ENCODE data around the gene CIDEB. TPM values are rescaled to one million over a fixed set of nuclear protein-coding genes. Genes with fewer than 3 reads are reported as not detected.
A peak's percentile ranks its signal among the peaks of the same experiment; 100 is the strongest.

Gene CIDEB
- total RNA-seq, 1 experiment from 2014 or later: 0.18 TPM

DNA sequence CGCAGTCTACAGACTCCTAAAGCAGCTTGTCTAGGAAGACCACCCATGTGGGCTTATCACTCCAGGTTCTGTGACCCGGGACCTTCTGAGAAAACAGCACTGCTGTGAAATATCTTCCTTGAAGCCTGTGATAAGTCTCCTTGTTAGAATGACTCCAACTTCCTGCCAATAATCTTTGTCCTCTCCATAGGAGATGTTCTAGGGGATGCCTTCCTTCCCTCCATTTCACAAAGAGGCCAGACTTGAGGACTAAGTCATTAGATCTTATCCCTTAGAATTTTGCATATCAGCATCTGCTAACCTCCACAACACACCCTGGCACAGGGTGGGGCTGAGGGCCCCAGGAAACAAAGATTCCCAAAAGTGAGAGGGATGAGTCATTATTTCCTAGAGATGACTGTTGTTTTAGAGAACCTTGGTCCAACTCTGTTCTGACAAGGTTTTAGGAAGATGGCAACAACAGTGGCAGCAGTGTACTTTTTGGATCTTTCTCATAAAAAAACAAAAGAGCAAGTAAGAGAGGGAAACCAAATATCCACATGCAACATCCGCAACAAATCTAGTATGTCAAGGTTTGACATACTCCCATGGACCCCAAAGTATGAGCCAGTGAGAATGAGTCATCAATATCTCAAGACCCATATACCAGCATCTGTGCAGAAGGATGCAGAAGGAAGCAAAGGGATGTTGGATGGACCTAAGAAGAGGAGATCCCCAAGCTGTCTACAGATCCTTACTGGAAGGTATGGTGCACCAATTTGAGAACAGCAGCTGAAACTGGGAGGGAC, 9.6 kb upstream of the CIDEB start:
- H3K9me3 ChIP-seq (ENCODE audit: control insufficient read depth, insufficient read depth, low read depth, low read length): no peaks in the 10 kb centered on the region
- BruUV-seq (replicated peaks): no TSS peak
- ChIA-PET POLR2A (no interaction called here), CTCF (no interaction called here)
- H3K4me1 ChIP-seq (ENCODE audit: control insufficient read depth, insufficient read depth, low read length): no peaks in the 10 kb centered on the region
- in situ Hi-C loops (cut with HindIII; ENCODE audit: low pct_unique_long_range_greater_than_20kb, low sequenced_read_pairs) (no loop called here), intact Hi-C loops (cut with micrococcal nuclease; ENCODE audit: unreplicated experiment) (no loop called here)
- no peak for DNase-seq (ENCODE audit: low read depth, low spot score)
- H3K27me3 ChIP-seq (ENCODE audit: control insufficient read depth, insufficient read depth, low read length): no peaks in the 10 kb centered on the region
- TF ChIP-seq, protein P1, sequence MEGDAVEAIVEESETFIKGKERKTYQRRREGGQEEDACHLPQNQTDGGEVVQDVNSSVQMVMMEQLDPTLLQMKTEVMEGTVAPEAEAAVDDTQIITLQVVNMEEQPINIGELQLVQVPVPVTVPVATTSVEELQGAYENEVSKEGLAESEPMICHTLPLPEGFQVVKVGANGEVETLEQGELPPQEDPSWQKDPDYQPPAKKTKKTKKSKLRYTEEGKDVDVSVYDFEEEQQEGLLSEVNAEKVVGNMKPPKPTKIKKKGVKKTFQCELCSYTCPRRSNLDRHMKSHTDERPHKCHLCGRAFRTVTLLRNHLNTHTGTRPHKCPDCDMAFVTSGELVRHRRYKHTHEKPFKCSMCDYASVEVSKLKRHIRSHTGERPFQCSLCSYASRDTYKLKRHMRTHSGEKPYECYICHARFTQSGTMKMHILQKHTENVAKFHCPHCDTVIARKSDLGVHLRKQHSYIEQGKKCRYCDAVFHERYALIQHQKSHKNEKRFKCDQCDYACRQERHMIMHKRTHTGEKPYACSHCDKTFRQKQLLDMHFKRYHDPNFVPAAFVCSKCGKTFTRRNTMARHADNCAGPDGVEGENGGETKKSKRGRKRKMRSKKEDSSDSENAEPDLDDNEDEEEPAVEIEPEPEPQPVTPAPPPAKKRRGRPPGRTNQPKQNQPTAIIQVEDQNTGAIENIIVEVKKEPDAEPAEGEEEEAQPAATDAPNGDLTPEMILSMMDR (IDR thresholded peaks at IDR 0.05): no peak
- TF ChIP-seq TCF7L2 (IDR thresholded peaks at IDR 0.05; ENCODE audit: low read depth, low read length) (no peak), SIN3A (IDR thresholded peaks at IDR 0.05; ENCODE audit: borderline replicate concordance, insufficient read depth, low read depth, low read length) (no peak), POLR2AphosphoS5 (IDR thresholded peaks at IDR 0.05; ENCODE audit: low read depth, low read length) (no peak)
- TF ChIP-seq, protein P2, sequence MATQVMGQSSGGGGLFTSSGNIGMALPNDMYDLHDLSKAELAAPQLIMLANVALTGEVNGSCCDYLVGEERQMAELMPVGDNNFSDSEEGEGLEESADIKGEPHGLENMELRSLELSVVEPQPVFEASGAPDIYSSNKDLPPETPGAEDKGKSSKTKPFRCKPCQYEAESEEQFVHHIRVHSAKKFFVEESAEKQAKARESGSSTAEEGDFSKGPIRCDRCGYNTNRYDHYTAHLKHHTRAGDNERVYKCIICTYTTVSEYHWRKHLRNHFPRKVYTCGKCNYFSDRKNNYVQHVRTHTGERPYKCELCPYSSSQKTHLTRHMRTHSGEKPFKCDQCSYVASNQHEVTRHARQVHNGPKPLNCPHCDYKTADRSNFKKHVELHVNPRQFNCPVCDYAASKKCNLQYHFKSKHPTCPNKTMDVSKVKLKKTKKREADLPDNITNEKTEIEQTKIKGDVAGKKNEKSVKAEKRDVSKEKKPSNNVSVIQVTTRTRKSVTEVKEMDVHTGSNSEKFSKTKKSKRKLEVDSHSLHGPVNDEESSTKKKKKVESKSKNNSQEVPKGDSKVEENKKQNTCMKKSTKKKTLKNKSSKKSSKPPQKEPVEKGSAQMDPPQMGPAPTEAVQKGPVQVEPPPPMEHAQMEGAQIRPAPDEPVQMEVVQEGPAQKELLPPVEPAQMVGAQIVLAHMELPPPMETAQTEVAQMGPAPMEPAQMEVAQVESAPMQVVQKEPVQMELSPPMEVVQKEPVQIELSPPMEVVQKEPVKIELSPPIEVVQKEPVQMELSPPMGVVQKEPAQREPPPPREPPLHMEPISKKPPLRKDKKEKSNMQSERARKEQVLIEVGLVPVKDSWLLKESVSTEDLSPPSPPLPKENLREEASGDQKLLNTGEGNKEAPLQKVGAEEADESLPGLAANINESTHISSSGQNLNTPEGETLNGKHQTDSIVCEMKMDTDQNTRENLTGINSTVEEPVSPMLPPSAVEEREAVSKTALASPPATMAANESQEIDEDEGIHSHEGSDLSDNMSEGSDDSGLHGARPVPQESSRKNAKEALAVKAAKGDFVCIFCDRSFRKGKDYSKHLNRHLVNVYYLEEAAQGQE (IDR thresholded peaks at IDR 0.05; ENCODE audit: insufficient read depth in 1 of 2, low read depth in 2 of 2, low read length in 1 of 2): no peak
- no peak for ATAC-seq
- no peaks in the 10 kb centered on the region for H3K36me3 ChIP-seq (ENCODE audit: control insufficient read depth, insufficient read depth, low read length)
- H3K4me3 ChIP-seq (ENCODE audit: low read depth in 2 of 2, low read length in 2 of 2): no peak overlapping the region
- no peak overlapping the region for H3K27ac ChIP-seq (ENCODE audit: low read length)

DNA sequence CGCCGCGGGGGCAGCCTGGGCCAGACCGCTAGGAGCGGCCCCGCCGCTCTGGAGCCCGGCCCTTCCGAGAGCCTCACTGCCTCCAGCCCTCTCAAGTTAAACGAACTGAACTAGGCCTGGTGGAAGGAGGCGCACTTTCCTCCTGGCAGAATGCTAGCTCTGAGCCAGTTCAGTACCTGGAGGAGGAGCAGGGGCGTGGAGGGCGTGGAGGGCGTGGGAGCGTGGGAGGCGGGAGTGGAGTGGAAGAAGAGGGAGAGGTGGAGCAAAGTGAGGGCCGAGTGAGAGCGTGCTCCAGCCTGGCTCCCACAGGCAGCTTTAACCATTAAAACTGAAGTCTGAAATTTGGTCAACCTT, 8.8 kb upstream of the CIDEB start:
- BruUV-seq (replicated peaks): no TSS peak
- H3K9me3 ChIP-seq (ENCODE audit: control insufficient read depth, insufficient read depth, low read depth, low read length): no peaks in the 10 kb centered on the region
- no peaks in the 10 kb centered on the region for H3K36me3 ChIP-seq (ENCODE audit: control insufficient read depth, insufficient read depth, low read length)
- ATAC-seq: 0 out of 2 replicates have a peak, but pooled peaks have one; percentile 31
- intact Hi-C loops (cut with micrococcal nuclease; ENCODE audit: unreplicated experiment) (no loop called here), in situ Hi-C loops (cut with HindIII; ENCODE audit: low pct_unique_long_range_greater_than_20kb, low sequenced_read_pairs) (no loop called here)
- no peaks in the 10 kb centered on the region for H3K4me1 ChIP-seq (ENCODE audit: control insufficient read depth, insufficient read depth, low read length)
- H3K27ac ChIP-seq (ENCODE audit: low read length): no peak overlapping the region
- H3K27me3 ChIP-seq (ENCODE audit: control insufficient read depth, insufficient read depth, low read length): no peaks in the 10 kb centered on the region
- no peak overlapping the region for H3K4me3 ChIP-seq (ENCODE audit: low read depth in 2 of 2, low read length in 2 of 2)
- ChIA-PET POLR2A (no interaction called here), CTCF (no interaction called here)
- no peak for DNase-seq (ENCODE audit: low read depth, low spot score)
- TF ChIP-seq SIN3A (IDR thresholded peaks at IDR 0.05; ENCODE audit: borderline replicate concordance, insufficient read depth, low read depth, low read length): no peak
- TF ChIP-seq, protein P1 (IDR thresholded peaks at IDR 0.05): no peak
